Peyer's patch (tissue), 4 donors: ENCODE data around the gene B4GALT1.

Experiments
- POLR2A ChIP-seq, 2 donors: fragments of 450-650 bp; IDR thresholded peaks; one replicate each; pipeline ENCODE4 v1.5.1; 2017; ENCODE audit warnings: antibody characterized with exemption in 2 of 2, mild to moderate bottlenecking in 2 of 2, moderate library complexity in 2 of 2
- TF ChIP-seq, protein P1 (sequence below), 6 experiments: fragments of 450-650 bp in 4 of 6; fragments of 200-600 bp in 2 of 6; sonication (generic) in 1 of 6; IDR thresholded peaks; one replicate each; pipeline ENCODE4 v1.5.1; 2017 to 2019; ENCODE audit warnings: antibody characterized with exemption in 6 of 6, mild to moderate bottlenecking in 3 of 6, moderate library complexity in 1 of 6

DNA sequence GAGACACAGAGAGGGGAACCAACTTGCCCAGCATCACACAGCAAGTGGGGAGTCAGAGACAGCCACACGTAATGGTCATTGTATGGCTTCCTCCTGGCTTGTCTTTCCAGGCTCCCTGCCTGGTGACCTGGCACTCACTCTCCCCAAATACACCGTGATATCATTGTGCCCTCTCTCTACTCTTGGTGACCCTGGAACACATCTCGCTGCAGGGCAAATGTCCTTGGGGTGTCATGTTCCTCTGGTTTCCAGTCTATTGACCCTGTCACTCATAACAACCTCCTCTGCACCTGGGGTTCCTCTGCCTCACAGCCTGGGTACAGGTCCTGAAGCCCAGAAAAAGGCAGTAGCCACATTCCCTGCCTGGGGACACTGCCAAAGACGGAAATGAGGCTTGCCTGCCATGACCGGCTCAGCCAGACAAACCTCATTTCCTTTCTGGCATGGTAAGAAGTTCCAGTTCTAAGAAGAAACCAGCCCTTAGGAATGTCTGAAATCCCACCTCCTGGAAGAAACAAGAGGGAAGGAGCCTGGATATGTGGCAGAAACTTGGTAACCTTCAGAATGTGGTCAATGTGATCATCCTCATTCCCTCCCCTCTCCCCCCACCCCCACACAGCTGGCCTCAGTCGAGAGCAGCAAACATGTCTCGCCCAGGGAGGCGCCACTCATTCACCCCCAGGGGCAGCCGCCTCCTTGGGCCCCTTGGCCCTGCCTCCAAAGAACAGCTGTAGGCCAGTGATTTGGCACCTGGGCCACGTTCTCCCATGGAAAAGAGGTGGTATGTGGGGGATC lies 60.1 kb downstream of the B4GALT1 start:
- TF ChIP-seq, protein P1, sequence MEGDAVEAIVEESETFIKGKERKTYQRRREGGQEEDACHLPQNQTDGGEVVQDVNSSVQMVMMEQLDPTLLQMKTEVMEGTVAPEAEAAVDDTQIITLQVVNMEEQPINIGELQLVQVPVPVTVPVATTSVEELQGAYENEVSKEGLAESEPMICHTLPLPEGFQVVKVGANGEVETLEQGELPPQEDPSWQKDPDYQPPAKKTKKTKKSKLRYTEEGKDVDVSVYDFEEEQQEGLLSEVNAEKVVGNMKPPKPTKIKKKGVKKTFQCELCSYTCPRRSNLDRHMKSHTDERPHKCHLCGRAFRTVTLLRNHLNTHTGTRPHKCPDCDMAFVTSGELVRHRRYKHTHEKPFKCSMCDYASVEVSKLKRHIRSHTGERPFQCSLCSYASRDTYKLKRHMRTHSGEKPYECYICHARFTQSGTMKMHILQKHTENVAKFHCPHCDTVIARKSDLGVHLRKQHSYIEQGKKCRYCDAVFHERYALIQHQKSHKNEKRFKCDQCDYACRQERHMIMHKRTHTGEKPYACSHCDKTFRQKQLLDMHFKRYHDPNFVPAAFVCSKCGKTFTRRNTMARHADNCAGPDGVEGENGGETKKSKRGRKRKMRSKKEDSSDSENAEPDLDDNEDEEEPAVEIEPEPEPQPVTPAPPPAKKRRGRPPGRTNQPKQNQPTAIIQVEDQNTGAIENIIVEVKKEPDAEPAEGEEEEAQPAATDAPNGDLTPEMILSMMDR (IDR thresholded peaks at IDR 0.05) = no peak
- TF ChIP-seq POLR2A (IDR thresholded peaks at IDR 0.05) = no peak
